GM23248 (cell line): ENCODE measurements around the gene EVA1C. TPM values are rescaled to one million over a fixed set of nuclear protein-coding genes. Genes with fewer than 3 reads are reported as not detected.
A peak's percentile ranks its signal among the peaks of the same experiment; 100 is the strongest.
"Not testable (repeated sequence)": the region's sequence is repeated elsewhere in the genome, so short reads cannot be mapped to it uniquely, and the experiment has no call there.

Source experiments
- DNase-seq: peaks from one replicate; pipeline ENCODE4 v3.0.0-alpha.2; 2015
- H2AFZ ChIP-seq: fragments of 200-600 bp; sonication (generic); 2 replicates; pipeline ENCODE4 v1.6.1; 2016; ENCODE audit warnings: antibody characterized with exemption
- H3F3A ChIP-seq: fragments of 200-600 bp; sonication (generic); 2 replicates; pipeline ENCODE4 v1.6.1; 2016; ENCODE audit warnings: mild to moderate bottlenecking, antibody characterized with exemption, mixed run types; ENCODE audit not compliant: insufficient read depth
- H3K27ac ChIP-seq: fragments of 200-600 bp; sonication (generic); 2 replicates; pipeline ENCODE4 v1.5.1; 2016; ENCODE audit warnings: mild to moderate bottlenecking
- H3K27me3 ChIP-seq: fragments of 200-600 bp; sonication (generic); replicated peaks from 2 replicates; pipeline ENCODE4 v1.6.1; 2016; ENCODE audit warnings: mild to moderate bottlenecking; ENCODE audit not compliant: insufficient read depth
- H3K36me3 ChIP-seq: fragments of 200-600 bp; sonication (generic); 2 replicates; pipeline ENCODE4 v1.6.1; 2016; ENCODE audit warnings: low read depth, mild to moderate bottlenecking
- H3K4me1 ChIP-seq: fragments of 200-600 bp; sonication (generic); 2 replicates; pipeline ENCODE4 v1.6.1; 2016; ENCODE audit warnings: mild to moderate bottlenecking; ENCODE audit not compliant: insufficient read depth
- H3K4me2 ChIP-seq: fragments of 200-600 bp; sonication (generic); one replicate; pipeline ENCODE4 v1.6.1; 2016; ENCODE audit warnings: mild to moderate bottlenecking; ENCODE audit not compliant: unreplicated experiment
- H3K4me3 ChIP-seq: fragments of 200-600 bp; sonication (generic); 2 replicates; pipeline ENCODE4 v1.5.1; 2016; ENCODE audit warnings: mild to moderate bottlenecking
- H3K79me2 ChIP-seq: fragments of 200-600 bp; sonication (generic); 2 replicates; pipeline ENCODE4 v1.6.1; 2016; ENCODE audit warnings: mild to moderate bottlenecking; ENCODE audit not compliant: insufficient read depth
- H3K9ac ChIP-seq: fragments of 200-600 bp; sonication (generic); 2 replicates; pipeline ENCODE4 v1.6.1; 2016; ENCODE audit warnings: mild to moderate bottlenecking
- H3K9me2 ChIP-seq: fragments of 200-600 bp; sonication (generic); 2 replicates; pipeline ENCODE4 v1.6.1; 2016; ENCODE audit warnings: mixed run types, mild to moderate bottlenecking, moderate library complexity; ENCODE audit not compliant: insufficient read depth
- H3K9me3 ChIP-seq: fragments of 200-600 bp; sonication (generic); one replicate; pipeline ENCODE4 v1.6.1; 2017; ENCODE audit warnings: low read depth
- H4K20me1 ChIP-seq: fragments of 200-600 bp; sonication (generic); 2 replicates; pipeline ENCODE4 v1.6.0; 2016; ENCODE audit not compliant: insufficient read depth
- EZH2 ChIP-seq: fragments of 200-600 bp; sonication (generic); IDR thresholded peaks from 2 replicates; pipeline ENCODE4 v1.6.1; 2018; ENCODE audit warnings: antibody characterized with exemption, mild to moderate bottlenecking; ENCODE audit not compliant: insufficient read depth, poor library complexity, severe bottlenecking
- EZH2phosphoT487 ChIP-seq: fragments of 200-600 bp; sonication (generic); IDR thresholded peaks from 2 replicates; pipeline ENCODE4 v1.6.1; 2018; ENCODE audit warnings: antibody characterized with exemption, moderate library complexity, mild to moderate bottlenecking, low read depth; ENCODE audit not compliant: insufficient read depth
- WGBS, 2 experiments: methylation state at CpG; one replicate each; pipeline ENCODE4 v1.1.6; 2015 to 2017; ENCODE audit warnings: low lambda C conversion rate in 2 of 2, low coverage in 1 of 2; ENCODE audit errors: missing lambda C conversion rate in 2 of 2; 5-methylcytosine and 5-hydroxymethylcytosine counted together
- in situ Hi-C: fragments of 300-500 bp; cut with MboI; formaldehyde crosslinking; loops from 2 replicates; pipeline ENCODE4 v1.15.0; 2020
- polyA plus RNA-seq: library from polyadenylated mRNA; unstranded; fragments of >200 nt; fragmentation: Nextera tagmentation; extraction: Ambion mirVana; gene quantifications from 2 replicates; pipeline ENCODE4 v1.2.1, GENCODE V29; 2016
- total RNA-seq: library from RNA; depleted of rRNA; stranded (reverse); fragments of >200 nt; shearing (Covaris generic); gene quantifications from 2 replicates; pipeline ENCODE4 v1.2.3, GENCODE V29; 2014

Gene EVA1C
- total and polyA plus RNA-seq, 2 experiments from 2014 or later, result 1.9 to 2.2 TPM

- Histone ChIP-seq H3K79me2 (no peaks in the 10 kb centered on the region), H3K4me1 (peaks cover 30% of the 10 kb centered on the region), H3F3A (peaks cover 34% of the 10 kb centered on the region), H2AFZ (no peak overlapping the region), H3K27ac (peak overlapping the region; percentile 53), H3K9me2 (no peaks in the 10 kb centered on the region), H3K9ac (peak overlapping the region; percentile 10; the same call in 1 of the 2 replicates), H3K4me3 (no peak overlapping the region), H3K4me2 (peak overlapping the region; percentile 19), H3K9me3 (no peaks in the 10 kb centered on the region), H3K27me3 (no peaks in the 10 kb centered on the region), H4K20me1 (no peaks in the 10 kb centered on the region), H3K36me3 (no peaks in the 10 kb centered on the region)
- no peak for TF ChIP-seq EZH2
- TF ChIP-seq EZH2phosphoT487, result no peak
- peak; percentile 76 for DNase-seq
- WGBS, 2 experiments, result 37 to 40% methylated on average over 14 of the region's 14 CpGs
- in situ Hi-C loops, result no loop called here
These were observed 86.9 kb downstream of the EVA1C start for GRCh38 chr21:32499249-32500055.

GRCh38 chr21:32503641-32504040 is 91.1 kb downstream of the EVA1C start:
- not testable (repeated sequence) for H2AFZ ChIP-seq

GRCh38 chr21:32505767-32506166 is 93.3 kb downstream of the EVA1C start:
- H3K27ac ChIP-seq, H3K36me3 ChIP-seq, H3K27me3 ChIP-seq, H3F3A ChIP-seq, H3K4me3 ChIP-seq, in situ Hi-C loops, H3K4me2 ChIP-seq, H4K20me1 ChIP-seq, H3K9ac ChIP-seq, H3K4me1 ChIP-seq, H3K9me2 ChIP-seq, H2AFZ ChIP-seq, H3K9me3 ChIP-seq, DNase-seq, H3K79me2 ChIP-seq: not testable (repeated sequence)
- 76 to 83% methylated on average over 3 of the region's 3 CpGs for WGBS, 2 experiments

More at GRCh38 chr21:32503641-32504040, 91.1 kb downstream of the EVA1C start:
- H3K36me3 ChIP-seq, H3K27me3 ChIP-seq, H3K9me2 ChIP-seq, H3K9ac ChIP-seq, H3K79me2 ChIP-seq, H4K20me1 ChIP-seq, H3K4me3 ChIP-seq, H3K4me2 ChIP-seq, H3K27ac ChIP-seq, in situ Hi-C loops, H3K9me3 ChIP-seq, DNase-seq: not testable (repeated sequence)
- peaks cover 13% of the 10 kb centered on the region for H3K4me1 ChIP-seq
- H3F3A ChIP-seq, result peaks cover 14% of the 10 kb centered on the region
- 96 to 98% methylated on average over 7 of the region's 7 CpGs for WGBS, 2 experiments

GRCh38 chr21:32506411-32506965 is 94.0 kb downstream of the EVA1C start:
- DNase-seq, H3K9ac ChIP-seq, H3K27ac ChIP-seq, H3K4me2 ChIP-seq, H3K9me3 ChIP-seq, H3F3A ChIP-seq, H3K79me2 ChIP-seq, H3K9me2 ChIP-seq, H3K4me1 ChIP-seq, H4K20me1 ChIP-seq, H3K27me3 ChIP-seq, in situ Hi-C loops, H3K4me3 ChIP-seq, H3K36me3 ChIP-seq, H2AFZ ChIP-seq: not testable (repeated sequence)
- WGBS, 2 experiments, result 80 to 87% methylated on average over 7 of the region's 7 CpGs
